Measurements from ENCODE around the gene WBP1.

Gene WBP1

GRCh38 chr2:74488643-74489481, 30.6 kb downstream of the WBP1 start:
- H2BK5ac ChIP-seq (ENCODE audit: low read length), result no peak overlapping the region
- no peak overlapping the region for H2AFZ ChIP-seq (ENCODE audit: low read length)
- WGBS, 2 donors (ENCODE audit: extremely low coverage in 2 of 2, insufficient read length in 2 of 2, insufficient replicate concordance in 1 of 2), result no CpG with 5 or more reads among the region's 9 CpGs
- H2AK5ac ChIP-seq (ENCODE audit: low read depth, low read length), result no peak overlapping the region
- H3K4me3 ChIP-seq (ENCODE audit: low read length in 2 of 2), result no peak overlapping the region
- H3K27ac ChIP-seq (replicated peaks; ENCODE audit: low read length), result no peak overlapping the region
- H3K4me2 ChIP-seq (ENCODE audit: insufficient read depth, low read length, poor library complexity, severe bottlenecking), result no peak overlapping the region
- H3K23ac ChIP-seq (ENCODE audit: low read depth, low read length, poor library complexity), result no peak overlapping the region
- H4K8ac ChIP-seq (ENCODE audit: low read depth, low read length), result no peak overlapping the region
- H4K91ac ChIP-seq (ENCODE audit: low read depth, low read length, poor library complexity), result no peak overlapping the region
- no peak overlapping the region for H3K9ac ChIP-seq (ENCODE audit: low read depth, low read length, poor library complexity)
- no peaks in the 10 kb centered on the region for H3K9me3 ChIP-seq (replicated peaks in 1 of 2; ENCODE audit: control insufficient read depth in 2 of 2, insufficient read depth in 1 of 2, low read depth in 1 of 2, low read length in 2 of 2)
- peaks cover 30 to 50% of the 10 kb centered on the region in 2 donors for H3K36me3 ChIP-seq (replicated peaks in 1 of 2; ENCODE audit: control insufficient read depth in 2 of 2, insufficient read depth in 2 of 2, low read length in 2 of 2)
- H3K27me3 ChIP-seq (ENCODE audit: control insufficient read depth in 3 of 3, insufficient read depth in 3 of 3, low read depth in 1 of 3, low read length in 3 of 3), result no peaks in the 10 kb centered on the region
- H3K79me1 ChIP-seq (ENCODE audit: low read depth, low read length), result no peaks in the 10 kb centered on the region
- H3K14ac ChIP-seq (ENCODE audit: low read length), result no peak overlapping the region
- H2BK12ac ChIP-seq (ENCODE audit: low read length), result no peak overlapping the region
- no peaks in the 10 kb centered on the region for H3K4me1 ChIP-seq (ENCODE audit: control insufficient read depth in 2 of 2, insufficient read depth in 1 of 2, low read depth in 1 of 2, low read length in 2 of 2)
- H3K4ac ChIP-seq (ENCODE audit: low read length), result no peak overlapping the region
- H2BK15ac ChIP-seq (ENCODE audit: low read length), result no peak overlapping the region
- no peak overlapping the region for H2BK120ac ChIP-seq (ENCODE audit: low read depth, low read length)
- no peak overlapping the region for H3K18ac ChIP-seq (ENCODE audit: low read length)
- no peak for DNase-seq (ENCODE audit: low spot score)

GRCh38 chr2:74489906-74490305, 31.7 kb downstream of the WBP1 start:
- Histone ChIP-seq H2BK12ac (ENCODE audit: low read length) (no peak overlapping the region), H2BK15ac (ENCODE audit: low read length) (no peak overlapping the region), H3K4me3 (ENCODE audit: low read length in 2 of 2) (no peak overlapping the region), H2AK5ac (ENCODE audit: low read depth, low read length) (no peak overlapping the region), H2BK120ac (ENCODE audit: low read depth, low read length) (no peak overlapping the region), H3K36me3 (replicated peaks in 1 of 2; ENCODE audit: control insufficient read depth in 2 of 2, insufficient read depth in 2 of 2, low read length in 2 of 2) (peaks cover 32 to 57% of the 10 kb centered on the region in 2 donors), H4K91ac (ENCODE audit: low read depth, low read length, poor library complexity) (no peak overlapping the region), H3K27ac (replicated peaks; ENCODE audit: low read length) (no peak overlapping the region), H2AFZ (ENCODE audit: low read length) (no peak overlapping the region), H3K4ac (ENCODE audit: low read length) (no peak overlapping the region), H3K9ac (ENCODE audit: low read depth, low read length, poor library complexity) (no peak overlapping the region), H3K9me3 (replicated peaks in 1 of 2; ENCODE audit: control insufficient read depth in 2 of 2, insufficient read depth in 1 of 2, low read depth in 1 of 2, low read length in 2 of 2) (no peaks in the 10 kb centered on the region), H2BK5ac (ENCODE audit: low read length) (no peak overlapping the region), H3K79me1 (ENCODE audit: low read depth, low read length) (no peaks in the 10 kb centered on the region), H3K23ac (ENCODE audit: low read depth, low read length, poor library complexity) (no peak overlapping the region), H3K14ac (ENCODE audit: low read length) (no peak overlapping the region), H3K4me1 (ENCODE audit: control insufficient read depth in 2 of 2, insufficient read depth in 1 of 2, low read depth in 1 of 2, low read length in 2 of 2) (no peaks in the 10 kb centered on the region), H3K4me2 (ENCODE audit: insufficient read depth, low read length, poor library complexity, severe bottlenecking) (no peak overlapping the region), H3K18ac (ENCODE audit: low read length) (no peak overlapping the region), H3K27me3 (ENCODE audit: control insufficient read depth in 3 of 3, insufficient read depth in 3 of 3, low read depth in 1 of 3, low read length in 3 of 3) (no peaks in the 10 kb centered on the region), H4K8ac (ENCODE audit: low read depth, low read length) (no peak overlapping the region)
- no CpG with 5 or more reads among the region's 9 CpGs for WGBS, 2 donors (ENCODE audit: extremely low coverage in 2 of 2, insufficient read length in 2 of 2, insufficient replicate concordance in 1 of 2)
- no peak for DNase-seq (ENCODE audit: low spot score)

- H3K18ac ChIP-seq (ENCODE audit: low read length), result no peak overlapping the region
Measured at GRCh38 chr2:74491648-74492544, 33.7 kb downstream of the WBP1 start.

GRCh38 chr2:74493546-74493945, 35.3 kb downstream of the WBP1 start:
- Histone ChIP-seq H4K8ac (ENCODE audit: low read depth, low read length) (no peak overlapping the region), H3K18ac (ENCODE audit: low read length) (no peak overlapping the region), H3K14ac (ENCODE audit: low read length) (no peak overlapping the region), H3K4me3 (ENCODE audit: low read length in 2 of 2) (no peak overlapping the region), H3K27me3 (ENCODE audit: control insufficient read depth in 3 of 3, insufficient read depth in 3 of 3, low read depth in 1 of 3, low read length in 3 of 3) (peaks cover 13 to 31% (median 25%) of the 10 kb centered on the region in 3 experiments), H2BK120ac (ENCODE audit: low read depth, low read length) (no peak overlapping the region), H3K4ac (ENCODE audit: low read length) (no peak overlapping the region), H2BK12ac (ENCODE audit: low read length) (no peak overlapping the region), H3K4me2 (ENCODE audit: insufficient read depth, low read length, poor library complexity, severe bottlenecking) (no peak overlapping the region), H2AFZ (ENCODE audit: low read length) (no peak overlapping the region), H3K36me3 (replicated peaks in 1 of 2; ENCODE audit: control insufficient read depth in 2 of 2, insufficient read depth in 2 of 2, low read length in 2 of 2) (peaks cover 30 to 46% of the 10 kb centered on the region in 2 donors), H4K91ac (ENCODE audit: low read depth, low read length, poor library complexity) (no peak overlapping the region), H3K4me1 (ENCODE audit: control insufficient read depth in 2 of 2, insufficient read depth in 1 of 2, low read depth in 1 of 2, low read length in 2 of 2) (peaks cover 8 to 9% of the 10 kb centered on the region in 2 donors), H2BK5ac (ENCODE audit: low read length) (no peak overlapping the region), H3K9me3 (replicated peaks in 1 of 2; ENCODE audit: control insufficient read depth in 2 of 2, insufficient read depth in 1 of 2, low read depth in 1 of 2, low read length in 2 of 2) (no peaks in the 10 kb centered on the region), H3K9ac (ENCODE audit: low read depth, low read length, poor library complexity) (no peak overlapping the region), H3K23ac (ENCODE audit: low read depth, low read length, poor library complexity) (no peak overlapping the region), H3K79me1 (ENCODE audit: low read depth, low read length) (no peaks in the 10 kb centered on the region), H2AK5ac (ENCODE audit: low read depth, low read length) (no peak overlapping the region), H3K27ac (replicated peaks; ENCODE audit: low read length) (no peak overlapping the region), H2BK15ac (ENCODE audit: low read length) (no peak overlapping the region)
- no CpG with 5 or more reads among the region's 3 CpGs for WGBS, 2 donors (ENCODE audit: extremely low coverage in 2 of 2, insufficient read length in 2 of 2, insufficient replicate concordance in 1 of 2)
- DNase-seq (ENCODE audit: low spot score), result no peak

More at GRCh38 chr2:74491648-74492544, 33.7 kb downstream of the WBP1 start:
- no peak overlapping the region for H2BK15ac ChIP-seq (ENCODE audit: low read length)
- H2AK5ac ChIP-seq (ENCODE audit: low read depth, low read length), result no peak overlapping the region
- no peak overlapping the region for H2BK12ac ChIP-seq (ENCODE audit: low read length)
- H2AFZ ChIP-seq (ENCODE audit: low read length), result no peak overlapping the region
- no peaks in the 10 kb centered on the region for H3K9me3 ChIP-seq (replicated peaks in 1 of 2; ENCODE audit: control insufficient read depth in 2 of 2, insufficient read depth in 1 of 2, low read depth in 1 of 2, low read length in 2 of 2)
- no peaks in the 10 kb centered on the region for H3K4me1 ChIP-seq (ENCODE audit: control insufficient read depth in 2 of 2, insufficient read depth in 1 of 2, low read depth in 1 of 2, low read length in 2 of 2)
- no peak overlapping the region for H4K8ac ChIP-seq (ENCODE audit: low read depth, low read length)
- H3K4me3 ChIP-seq (ENCODE audit: low read length in 2 of 2), result no peak overlapping the region
- peaks cover under 1 to 15% (median 9%) of the 10 kb centered on the region in 3 experiments for H3K27me3 ChIP-seq (ENCODE audit: control insufficient read depth in 3 of 3, insufficient read depth in 3 of 3, low read depth in 1 of 3, low read length in 3 of 3)
- DNase-seq (ENCODE audit: low spot score), result no peak
- peaks cover 31 to 50% of the 10 kb centered on the region in 2 donors for H3K36me3 ChIP-seq (replicated peaks in 1 of 2; ENCODE audit: control insufficient read depth in 2 of 2, insufficient read depth in 2 of 2, low read length in 2 of 2)
- H3K14ac ChIP-seq (ENCODE audit: low read length), result no peak overlapping the region
- no peak overlapping the region for H4K91ac ChIP-seq (ENCODE audit: low read depth, low read length, poor library complexity)
- H2BK120ac ChIP-seq (ENCODE audit: low read depth, low read length), result no peak overlapping the region
- H3K4ac ChIP-seq (ENCODE audit: low read length), result no peak overlapping the region
- no peaks in the 10 kb centered on the region for H3K79me1 ChIP-seq (ENCODE audit: low read depth, low read length)
- no peak overlapping the region for H3K4me2 ChIP-seq (ENCODE audit: insufficient read depth, low read length, poor library complexity, severe bottlenecking)
- no peak overlapping the region for H3K27ac ChIP-seq (replicated peaks; ENCODE audit: low read length)
- no peak overlapping the region for H3K23ac ChIP-seq (ENCODE audit: low read depth, low read length, poor library complexity)
- WGBS, 2 donors (ENCODE audit: extremely low coverage in 2 of 2, insufficient read length in 2 of 2, insufficient replicate concordance in 1 of 2), result no CpG with 5 or more reads among the region's 12 CpGs
- no peak overlapping the region for H2BK5ac ChIP-seq (ENCODE audit: low read length)
- no peak overlapping the region for H3K9ac ChIP-seq (ENCODE audit: low read depth, low read length, poor library complexity)
